ENCODE data around the gene TRIM26.

The TRIM26 gene

DNA sequence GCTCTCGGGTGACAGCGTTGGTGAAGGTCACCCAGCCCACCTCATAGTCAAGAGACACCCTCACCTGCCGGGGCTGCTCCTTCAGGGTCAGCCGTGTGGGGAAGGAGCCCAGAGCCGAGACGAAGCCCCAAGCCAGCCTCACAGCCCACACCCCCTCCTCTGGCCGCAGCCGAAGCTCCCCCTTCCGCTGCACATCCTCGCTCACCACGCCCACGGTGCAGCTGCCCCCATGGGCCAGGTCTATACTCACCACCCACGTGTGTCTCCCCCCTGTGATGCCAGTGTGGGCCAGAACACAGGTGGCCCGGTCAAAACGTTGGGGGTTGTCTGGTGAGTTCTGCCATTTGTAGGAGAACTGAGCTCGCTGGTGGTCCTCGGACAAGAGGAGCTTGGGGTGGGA, 59.1 kb downstream of the TRIM26 start:
- no peak for TF ChIP-seq ZFX (IDR thresholded peaks at IDR 0.05)
- TF ChIP-seq, protein P1, sequence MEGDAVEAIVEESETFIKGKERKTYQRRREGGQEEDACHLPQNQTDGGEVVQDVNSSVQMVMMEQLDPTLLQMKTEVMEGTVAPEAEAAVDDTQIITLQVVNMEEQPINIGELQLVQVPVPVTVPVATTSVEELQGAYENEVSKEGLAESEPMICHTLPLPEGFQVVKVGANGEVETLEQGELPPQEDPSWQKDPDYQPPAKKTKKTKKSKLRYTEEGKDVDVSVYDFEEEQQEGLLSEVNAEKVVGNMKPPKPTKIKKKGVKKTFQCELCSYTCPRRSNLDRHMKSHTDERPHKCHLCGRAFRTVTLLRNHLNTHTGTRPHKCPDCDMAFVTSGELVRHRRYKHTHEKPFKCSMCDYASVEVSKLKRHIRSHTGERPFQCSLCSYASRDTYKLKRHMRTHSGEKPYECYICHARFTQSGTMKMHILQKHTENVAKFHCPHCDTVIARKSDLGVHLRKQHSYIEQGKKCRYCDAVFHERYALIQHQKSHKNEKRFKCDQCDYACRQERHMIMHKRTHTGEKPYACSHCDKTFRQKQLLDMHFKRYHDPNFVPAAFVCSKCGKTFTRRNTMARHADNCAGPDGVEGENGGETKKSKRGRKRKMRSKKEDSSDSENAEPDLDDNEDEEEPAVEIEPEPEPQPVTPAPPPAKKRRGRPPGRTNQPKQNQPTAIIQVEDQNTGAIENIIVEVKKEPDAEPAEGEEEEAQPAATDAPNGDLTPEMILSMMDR (conservative IDR thresholded peaks at IDR 0.05): no peak
- H3K27ac ChIP-seq: no peak overlapping the region

DNA sequence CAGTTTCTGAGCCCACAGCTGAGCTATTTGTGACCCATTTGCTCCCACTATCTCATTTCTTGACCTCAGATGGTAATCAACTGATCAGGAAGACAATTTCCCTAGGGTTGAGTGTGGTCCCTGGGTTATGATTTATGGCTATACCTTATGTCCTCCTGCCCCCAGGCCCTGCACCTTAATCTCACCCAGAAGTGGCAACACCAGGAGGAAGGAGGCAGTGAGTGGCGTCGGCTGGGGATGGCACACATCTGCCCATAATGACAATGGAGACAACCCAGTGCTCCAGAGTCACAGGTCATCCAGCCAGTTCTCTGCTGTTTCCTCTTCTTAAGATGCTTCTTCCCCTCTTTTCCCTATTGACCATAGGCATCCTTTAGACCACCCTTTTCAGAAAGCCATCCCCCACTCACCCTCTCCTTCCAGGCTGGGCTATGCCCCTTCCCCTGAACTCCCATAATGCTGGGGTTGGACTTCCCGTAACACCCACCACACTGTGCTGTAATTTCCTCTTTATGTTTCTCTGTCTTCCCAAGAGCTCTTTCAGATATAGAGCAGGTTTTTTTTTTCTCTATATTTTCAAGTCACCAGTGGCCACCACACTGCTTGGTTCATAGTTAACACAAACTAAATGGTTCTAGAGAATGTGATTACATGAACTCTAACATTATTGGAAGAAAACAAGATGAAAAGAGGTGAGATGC, 60.1 kb downstream of the TRIM26 start:
- H3K27ac ChIP-seq: no peak overlapping the region
- TF ChIP-seq ZFX (IDR thresholded peaks at IDR 0.05): no peak
- TF ChIP-seq, protein P1 (conservative IDR thresholded peaks at IDR 0.05): no peak

DNA sequence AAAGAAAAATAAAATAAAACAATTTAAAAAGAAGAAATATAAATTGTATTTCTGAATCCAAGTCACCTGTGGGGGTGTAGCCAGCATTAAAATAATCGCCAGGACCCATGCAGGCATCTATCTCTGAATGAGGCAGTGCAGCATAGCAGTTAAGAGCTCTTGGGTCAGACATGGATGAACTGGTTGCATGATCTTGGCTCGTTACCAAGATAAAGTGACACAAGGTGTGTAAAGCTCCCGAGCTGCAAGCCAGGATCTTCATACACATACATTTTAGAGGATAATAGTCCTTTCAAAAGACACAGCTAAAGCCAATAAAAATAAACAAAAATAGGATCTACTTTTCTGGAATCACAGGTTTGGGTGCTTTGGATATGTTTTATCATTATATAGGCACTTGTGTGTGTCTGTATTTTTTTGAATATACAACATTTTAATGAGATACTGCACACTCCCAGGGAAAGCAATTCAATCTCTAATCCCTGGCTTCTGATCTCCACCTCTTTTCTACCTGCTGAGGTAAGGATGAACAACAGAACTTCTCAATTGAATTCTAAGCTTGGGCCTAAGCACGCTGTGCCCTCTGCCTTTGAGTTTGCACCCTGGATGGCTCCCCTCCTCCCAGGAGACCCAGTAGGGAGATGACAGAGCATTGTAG, 61.1 kb downstream of the TRIM26 start:
- TF ChIP-seq, protein P1 (conservative IDR thresholded peaks at IDR 0.05): no peak
- TF ChIP-seq ZFX (IDR thresholded peaks at IDR 0.05): no peak
- no peak overlapping the region for H3K27ac ChIP-seq

DNA sequence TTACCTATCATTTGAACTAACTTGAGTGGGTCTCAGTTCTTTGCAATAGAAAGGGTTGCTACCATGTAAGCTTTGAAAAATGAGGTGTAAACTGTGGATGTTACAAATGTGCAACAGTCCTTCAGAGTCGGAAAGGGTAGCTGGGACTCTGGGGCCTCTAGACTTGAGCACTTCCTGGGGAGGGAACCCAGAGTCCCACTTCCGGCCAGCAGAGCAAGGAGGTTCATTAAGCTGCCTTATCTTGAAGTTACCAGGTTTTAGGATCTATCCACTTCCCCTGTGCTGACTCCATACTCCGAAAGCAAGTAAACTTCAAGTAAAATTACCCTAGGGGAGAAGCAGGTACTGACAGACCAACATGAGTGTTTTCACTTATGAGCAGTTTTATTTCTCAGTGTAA, 61.6 kb downstream of the TRIM26 start:
- no peak for TF ChIP-seq ZFX (IDR thresholded peaks at IDR 0.05)
- TF ChIP-seq, protein P1 (conservative IDR thresholded peaks at IDR 0.05): no peak
- H3K27ac ChIP-seq: no peak overlapping the region

DNA sequence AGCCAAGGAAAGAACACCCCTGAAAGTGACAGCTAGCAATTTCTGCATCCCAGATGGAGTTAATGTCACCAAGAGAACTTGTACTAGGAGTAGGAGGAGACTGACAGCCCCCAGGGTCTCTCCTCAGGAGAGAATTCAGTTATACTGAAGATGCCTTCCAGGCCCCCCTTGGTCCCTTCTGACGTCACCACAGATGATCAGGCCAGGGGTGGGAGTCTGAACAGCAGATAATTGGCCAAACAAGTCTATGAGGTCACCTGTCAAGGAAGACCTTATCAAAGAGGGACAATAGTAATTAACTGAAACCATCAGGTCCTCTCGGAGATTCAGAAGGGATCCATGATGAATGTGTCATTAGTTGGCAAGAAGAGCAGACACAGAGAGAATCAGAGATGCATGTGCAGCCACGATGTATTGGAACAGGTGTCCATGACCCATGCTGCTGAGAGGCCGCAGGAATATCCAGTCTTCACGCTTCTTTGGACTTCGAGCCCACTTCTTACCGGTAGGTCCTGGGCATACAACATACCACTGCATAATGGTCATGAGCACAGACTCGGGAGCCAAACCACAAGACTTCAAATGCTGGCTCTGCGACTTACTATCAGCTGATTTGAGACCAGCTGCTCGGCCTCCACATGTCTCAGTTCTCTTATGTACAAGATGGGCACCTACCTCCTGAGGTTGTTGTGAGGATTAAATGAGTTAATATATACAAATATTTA, 62.4 kb downstream of the TRIM26 start:
- no peak overlapping the region for H3K27ac ChIP-seq
- TF ChIP-seq ZFX (IDR thresholded peaks at IDR 0.05): no peak
- TF ChIP-seq, protein P1 (conservative IDR thresholded peaks at IDR 0.05): no peak

DNA sequence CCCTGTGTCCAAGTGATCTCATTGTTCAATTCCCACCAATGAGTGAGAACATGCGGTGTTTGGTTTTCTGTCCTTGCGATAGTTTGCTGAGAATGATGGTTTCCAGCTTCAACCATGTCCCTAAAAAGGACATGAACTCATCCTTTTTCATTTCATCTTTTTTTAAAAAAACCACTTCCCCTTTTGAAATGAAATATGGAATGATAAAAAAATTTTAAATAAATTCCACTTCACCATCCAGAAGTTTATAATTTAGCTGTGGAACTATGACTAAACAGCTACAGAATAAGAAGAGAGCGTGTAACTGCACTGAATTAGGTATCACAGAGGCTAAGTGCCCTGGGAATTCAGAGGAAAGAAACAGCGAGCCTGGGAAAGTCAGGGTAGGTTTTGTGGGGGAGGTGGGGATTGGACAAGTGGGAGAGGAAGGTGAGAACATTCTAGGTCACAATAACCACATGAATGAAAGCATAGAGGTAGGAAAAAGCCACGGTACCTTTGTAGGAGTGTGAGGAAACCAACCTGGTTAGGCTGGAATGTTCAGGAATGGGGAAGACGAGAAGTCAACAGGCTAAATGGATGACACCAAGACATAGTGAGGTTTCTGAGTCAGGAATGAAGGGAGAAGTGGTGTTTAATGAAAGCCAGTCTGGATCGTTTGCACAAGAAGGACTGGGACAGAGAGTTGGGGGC, 63.2 kb downstream of the TRIM26 start:
- no peak for TF ChIP-seq ZFX (IDR thresholded peaks at IDR 0.05)
- TF ChIP-seq, protein P1 (conservative IDR thresholded peaks at IDR 0.05): no peak
- no peak overlapping the region for H3K27ac ChIP-seq
